ENCODE measurements around the gene GNL3.

GNL3 gene

GRCh38 chr3:52685709-52686691 is at the start of gene GNL3, which contains the start of gene PBRM1:
TSS of gene GNL3 (plus strand) at chr3:52686032. CDS start at chr3:52686093, 61 bp downstream.
TSS of gene PBRM1 (minus strand) at chr3:52685913.
- peaks cover 2% of the 10 kb centered on the region for H3K4me1 ChIP-seq (ENCODE audit: insufficient read depth, insufficient read length)
- H3K9me3 ChIP-seq (ENCODE audit: insufficient read depth, low read length), result no peaks in the 10 kb centered on the region
- no peak for TF ChIP-seq ZNF274 (IDR thresholded peaks at IDR 0.05; ENCODE audit: low read depth, low read length)
- no peak for TF ChIP-seq YY1 (IDR thresholded peaks at IDR 0.05; ENCODE audit: insufficient read depth, insufficient read length)
- no peaks in the 10 kb centered on the region for H3K27me3 ChIP-seq (ENCODE audit: insufficient read depth, insufficient read length)
- H3K36me3 ChIP-seq (ENCODE audit: insufficient read depth, insufficient read length, low read length), result peaks cover 56% of the 10 kb centered on the region
- H3K4me3 ChIP-seq (ENCODE audit: insufficient read length, low read depth), result peak within 1 kb of the TSS; percentile 96
- DNase-seq (ENCODE audit: low read depth, low spot score), result peak; percentile 95
- peak within 1 kb of the TSS; percentile 94 for H3K9ac ChIP-seq (ENCODE audit: insufficient read length, low read depth)

GRCh38 chr3:52636673-52637072 is 49.2 kb upstream of the GNL3 start:
- Histone ChIP-seq H3K27me3 (ENCODE audit: insufficient read depth, insufficient read length) (no peaks in the 10 kb centered on the region), H3K36me3 (ENCODE audit: insufficient read depth, insufficient read length, low read length) (peaks cover 72% of the 10 kb centered on the region), H3K4me3 (ENCODE audit: insufficient read length, low read depth) (no peak overlapping the region), H3K4me1 (ENCODE audit: insufficient read depth, insufficient read length) (no peaks in the 10 kb centered on the region), H3K9me3 (ENCODE audit: insufficient read depth, low read length) (no peaks in the 10 kb centered on the region), H3K9ac (ENCODE audit: insufficient read length, low read depth) (no peak overlapping the region)
- no peak for DNase-seq (ENCODE audit: low read depth, low spot score)
- TF ChIP-seq SUZ12 (IDR thresholded peaks at IDR 0.05; ENCODE audit: extremely low read depth, insufficient read depth, insufficient read length) (no peak), YY1 (IDR thresholded peaks at IDR 0.05; ENCODE audit: insufficient read depth, insufficient read length) (no peak), ZNF274 (IDR thresholded peaks at IDR 0.05; ENCODE audit: low read depth, low read length) (no peak)

- no peak overlapping the region for H3K9ac ChIP-seq (ENCODE audit: insufficient read length, low read depth)
- TF ChIP-seq YY1 (IDR thresholded peaks at IDR 0.05; ENCODE audit: insufficient read depth, insufficient read length) (no peak), SUZ12 (IDR thresholded peaks at IDR 0.05; ENCODE audit: extremely low read depth, insufficient read depth, insufficient read length) (no peak)
- no peaks in the 10 kb centered on the region for H3K27me3 ChIP-seq (ENCODE audit: insufficient read depth, insufficient read length)
- DNase-seq (ENCODE audit: low read depth, low spot score), result no peak
- peaks cover 92% of the 10 kb centered on the region for H3K36me3 ChIP-seq (ENCODE audit: insufficient read depth, insufficient read length, low read length)
- H3K4me1 ChIP-seq (ENCODE audit: insufficient read depth, insufficient read length), result no peaks in the 10 kb centered on the region
- H3K4me3 ChIP-seq (ENCODE audit: insufficient read length, low read depth), result no peak overlapping the region
- no peaks in the 10 kb centered on the region for H3K9me3 ChIP-seq (ENCODE audit: insufficient read depth, low read length)
Measured at GRCh38 chr3:52645549-52645948, 40.3 kb upstream of the GNL3 start.

GRCh38 chr3:52649461-52650210 is 36.2 kb upstream of the GNL3 start:
- H3K27me3 ChIP-seq (ENCODE audit: insufficient read depth, insufficient read length), result no peaks in the 10 kb centered on the region
- TF ChIP-seq ZNF274 (IDR thresholded peaks at IDR 0.05; ENCODE audit: low read depth, low read length) (no peak), SUZ12 (IDR thresholded peaks at IDR 0.05; ENCODE audit: extremely low read depth, insufficient read depth, insufficient read length) (no peak), YY1 (IDR thresholded peaks at IDR 0.05; ENCODE audit: insufficient read depth, insufficient read length) (no peak)
- no peak overlapping the region for H3K9ac ChIP-seq (ENCODE audit: insufficient read length, low read depth)
- no peaks in the 10 kb centered on the region for H3K9me3 ChIP-seq (ENCODE audit: insufficient read depth, low read length)
- no peaks in the 10 kb centered on the region for H3K4me1 ChIP-seq (ENCODE audit: insufficient read depth, insufficient read length)
- DNase-seq (ENCODE audit: low read depth, low spot score), result no peak
- peaks cover 87% of the 10 kb centered on the region for H3K36me3 ChIP-seq (ENCODE audit: insufficient read depth, insufficient read length, low read length)
- no peak overlapping the region for H3K4me3 ChIP-seq (ENCODE audit: insufficient read length, low read depth)

- Histone ChIP-seq H3K27me3 (ENCODE audit: insufficient read depth, insufficient read length) (no peaks in the 10 kb centered on the region), H3K9me3 (ENCODE audit: insufficient read depth, low read length) (no peaks in the 10 kb centered on the region), H3K4me1 (ENCODE audit: insufficient read depth, insufficient read length) (no peaks in the 10 kb centered on the region), H3K36me3 (ENCODE audit: insufficient read depth, insufficient read length, low read length) (peaks cover 86% of the 10 kb centered on the region), H3K9ac (ENCODE audit: insufficient read length, low read depth) (no peak overlapping the region), H3K4me3 (ENCODE audit: insufficient read length, low read depth) (no peak overlapping the region)
- DNase-seq (ENCODE audit: low read depth, low spot score), result no peak
- TF ChIP-seq YY1 (IDR thresholded peaks at IDR 0.05; ENCODE audit: insufficient read depth, insufficient read length) (no peak), ZNF274 (IDR thresholded peaks at IDR 0.05; ENCODE audit: low read depth, low read length) (no peak), SUZ12 (IDR thresholded peaks at IDR 0.05; ENCODE audit: extremely low read depth, insufficient read depth, insufficient read length) (no peak)
Measured at GRCh38 chr3:52650439-52650838, 35.4 kb upstream of the GNL3 start.

- no peaks in the 10 kb centered on the region for H3K9me3 ChIP-seq (ENCODE audit: insufficient read depth, low read length)
- H3K9ac ChIP-seq (ENCODE audit: insufficient read length, low read depth), result no peak overlapping the region
- no peaks in the 10 kb centered on the region for H3K4me1 ChIP-seq (ENCODE audit: insufficient read depth, insufficient read length)
- TF ChIP-seq YY1 (IDR thresholded peaks at IDR 0.05; ENCODE audit: insufficient read depth, insufficient read length) (no peak), SUZ12 (IDR thresholded peaks at IDR 0.05; ENCODE audit: extremely low read depth, insufficient read depth, insufficient read length) (no peak), ZNF274 (IDR thresholded peaks at IDR 0.05; ENCODE audit: low read depth, low read length) (no peak)
- peaks cover 86% of the 10 kb centered on the region for H3K36me3 ChIP-seq (ENCODE audit: insufficient read depth, insufficient read length, low read length)
- H3K4me3 ChIP-seq (ENCODE audit: insufficient read length, low read depth), result no peak overlapping the region
- H3K27me3 ChIP-seq (ENCODE audit: insufficient read depth, insufficient read length), result no peaks in the 10 kb centered on the region
- no peak for DNase-seq (ENCODE audit: low read depth, low spot score)
Measured at GRCh38 chr3:52651592-52651991, 34.2 kb upstream of the GNL3 start.

GRCh38 chr3:52655895-52656294 is 29.9 kb upstream of the GNL3 start:
- no peaks in the 10 kb centered on the region for H3K9me3 ChIP-seq (ENCODE audit: insufficient read depth, low read length)
- no peak for TF ChIP-seq ZNF274 (IDR thresholded peaks at IDR 0.05; ENCODE audit: low read depth, low read length)
- TF ChIP-seq YY1 (IDR thresholded peaks at IDR 0.05; ENCODE audit: insufficient read depth, insufficient read length), result no peak
- no peak for TF ChIP-seq SUZ12 (IDR thresholded peaks at IDR 0.05; ENCODE audit: extremely low read depth, insufficient read depth, insufficient read length)
- no peak overlapping the region for H3K9ac ChIP-seq (ENCODE audit: insufficient read length, low read depth)
- H3K36me3 ChIP-seq (ENCODE audit: insufficient read depth, insufficient read length, low read length), result peaks cover 88% of the 10 kb centered on the region
- no peak overlapping the region for H3K4me3 ChIP-seq (ENCODE audit: insufficient read length, low read depth)
- no peak for DNase-seq (ENCODE audit: low read depth, low spot score)
- no peaks in the 10 kb centered on the region for H3K4me1 ChIP-seq (ENCODE audit: insufficient read depth, insufficient read length)
- no peaks in the 10 kb centered on the region for H3K27me3 ChIP-seq (ENCODE audit: insufficient read depth, insufficient read length)

Data from NT2/D1 (cell line).